22Rv1 (cell line): ENCODE results near the gene RSBN1L.

Experiments
- ZFX ChIP-seq: fragments of 450-650 bp; IDR thresholded peaks from 2 replicates; pipeline ENCODE4 v1.6.1; 2017; ENCODE audit warnings: antibody characterized with exemption, borderline replicate concordance
- TF ChIP-seq, protein P1 (sequence below): fragments of 450-650 bp; IDR thresholded peaks from 2 replicates; pipeline ENCODE4 v1.5.1; 2017; ENCODE audit warnings: mild to moderate bottlenecking

- TF ChIP-seq, protein P1, sequence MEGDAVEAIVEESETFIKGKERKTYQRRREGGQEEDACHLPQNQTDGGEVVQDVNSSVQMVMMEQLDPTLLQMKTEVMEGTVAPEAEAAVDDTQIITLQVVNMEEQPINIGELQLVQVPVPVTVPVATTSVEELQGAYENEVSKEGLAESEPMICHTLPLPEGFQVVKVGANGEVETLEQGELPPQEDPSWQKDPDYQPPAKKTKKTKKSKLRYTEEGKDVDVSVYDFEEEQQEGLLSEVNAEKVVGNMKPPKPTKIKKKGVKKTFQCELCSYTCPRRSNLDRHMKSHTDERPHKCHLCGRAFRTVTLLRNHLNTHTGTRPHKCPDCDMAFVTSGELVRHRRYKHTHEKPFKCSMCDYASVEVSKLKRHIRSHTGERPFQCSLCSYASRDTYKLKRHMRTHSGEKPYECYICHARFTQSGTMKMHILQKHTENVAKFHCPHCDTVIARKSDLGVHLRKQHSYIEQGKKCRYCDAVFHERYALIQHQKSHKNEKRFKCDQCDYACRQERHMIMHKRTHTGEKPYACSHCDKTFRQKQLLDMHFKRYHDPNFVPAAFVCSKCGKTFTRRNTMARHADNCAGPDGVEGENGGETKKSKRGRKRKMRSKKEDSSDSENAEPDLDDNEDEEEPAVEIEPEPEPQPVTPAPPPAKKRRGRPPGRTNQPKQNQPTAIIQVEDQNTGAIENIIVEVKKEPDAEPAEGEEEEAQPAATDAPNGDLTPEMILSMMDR, result no peak
- TF ChIP-seq ZFX, result no peak
These were observed 100.7 kb downstream of the RSBN1L start for GRCh38 chr7:77796960-77797359.
